ENCODE data around the gene ASAP2. TPM values are rescaled to one million over a fixed set of nuclear protein-coding genes. Genes with fewer than 3 reads are reported as not detected.

Gene ASAP2
- total RNA-seq, 1 experiment from 2014 or later = 14.3 TPM

DNA sequence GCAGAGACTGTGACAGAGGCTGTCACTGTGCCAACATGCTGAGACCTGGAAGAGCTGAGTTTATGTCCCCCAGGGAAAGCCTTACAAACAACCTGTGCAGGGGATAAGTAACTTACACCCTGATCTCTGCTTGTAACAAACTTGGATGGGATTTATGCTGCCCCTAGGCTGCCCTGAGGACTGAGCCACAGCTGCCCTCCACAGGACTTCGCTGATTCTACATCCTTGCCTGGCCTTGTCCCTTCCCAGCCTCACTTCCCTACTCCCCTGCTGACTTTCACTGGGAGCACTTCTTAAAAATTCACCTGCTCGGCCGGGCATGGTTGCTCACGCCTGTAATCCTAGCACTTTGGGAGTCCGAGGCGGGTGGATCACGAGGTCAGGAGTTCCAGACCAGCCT is 45.9 kb upstream of the ASAP2 start (continued):
- TF ChIP-seq FOXK1 (CRISPR knock-in tag; IDR thresholded peaks at IDR 0.05) = no peak
- TF ChIP-seq ZNF317 (CRISPR knock-in tag; IDR thresholded peaks at IDR 0.05; ENCODE audit: borderline replicate concordance, low read depth) = no peak
- no peak for TF ChIP-seq NFYB (CRISPR knock-in tag; conservative IDR thresholded peaks at IDR 0.05; ENCODE audit: low read depth)
- TF ChIP-seq NR2C2 (CRISPR knock-in tag; IDR thresholded peaks at IDR 0.05) = no peak
- TF ChIP-seq ZNF219 (CRISPR knock-in tag; IDR thresholded peaks at IDR 0.05; ENCODE audit: borderline replicate concordance) = no peak
- TF ChIP-seq JUN (CRISPR knock-in tag; IDR thresholded peaks at IDR 0.05) = no peak
- TF ChIP-seq TP53 (CRISPR knock-in tag; IDR thresholded peaks at IDR 0.05) = no peak

- Mint-ChIP-seq H3K27me3 (ENCODE audit: low read depth) (no peaks in the 10 kb centered on the region), H3K4me3 (no peak overlapping the region), H3K27ac (no peak overlapping the region), H3K9me3 (no peaks in the 10 kb centered on the region), H3K4me1 (no peaks in the 10 kb centered on the region), H3K36me3 (no peaks in the 10 kb centered on the region)
- ATAC-seq (no peak), DNase-seq (ENCODE audit: low spot score) (no peak)
- TF ChIP-seq, protein P1, sequence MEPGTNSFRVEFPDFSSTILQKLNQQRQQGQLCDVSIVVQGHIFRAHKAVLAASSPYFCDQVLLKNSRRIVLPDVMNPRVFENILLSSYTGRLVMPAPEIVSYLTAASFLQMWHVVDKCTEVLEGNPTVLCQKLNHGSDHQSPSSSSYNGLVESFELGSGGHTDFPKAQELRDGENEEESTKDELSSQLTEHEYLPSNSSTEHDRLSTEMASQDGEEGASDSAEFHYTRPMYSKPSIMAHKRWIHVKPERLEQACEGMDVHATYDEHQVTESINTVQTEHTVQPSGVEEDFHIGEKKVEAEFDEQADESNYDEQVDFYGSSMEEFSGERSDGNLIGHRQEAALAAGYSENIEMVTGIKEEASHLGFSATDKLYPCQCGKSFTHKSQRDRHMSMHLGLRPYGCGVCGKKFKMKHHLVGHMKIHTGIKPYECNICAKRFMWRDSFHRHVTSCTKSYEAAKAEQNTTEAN (CRISPR knock-in tag; IDR thresholded peaks at IDR 0.05) = no peak
- TF ChIP-seq ETV6 (CRISPR knock-in tag; IDR thresholded peaks at IDR 0.05) (no peak), ZNF232 (CRISPR knock-in tag; IDR thresholded peaks at IDR 0.05) (no peak)
- CTCF ChIA-PET = interaction anchor here (0.6 to 1.9 kb wide), 3 partner anchors 20 to 208 kb away, joined by 3 to 10 read pairs (median 6); no protein-coding TSS in a partner anchor
- POLR2A ChIA-PET = no interaction called here
These were observed 43.8 kb upstream of the ASAP2 start for GRCh38 chr2:9162841-9163240.

GRCh38 chr2:9163306-9164111 is 43.1 kb upstream of the ASAP2 start:
- Mint-ChIP-seq H3K4me3 (no peak overlapping the region), H3K27ac (no peak overlapping the region), H3K9me3 (no peaks in the 10 kb centered on the region), H3K36me3 (no peaks in the 10 kb centered on the region), H3K4me1 (peaks cover 1% of the 10 kb centered on the region; the same call in 1 of the 2 replicates), H3K27me3 (ENCODE audit: low read depth) (no peaks in the 10 kb centered on the region)
- ATAC-seq (no peak), DNase-seq (ENCODE audit: low spot score) (no peak)
- CTCF ChIA-PET = interaction anchor here (1.0 to 1.9 kb wide), 3 partner anchors 21 to 208 kb away, joined by 3 to 10 read pairs (median 6); no protein-coding TSS in a partner anchor
- POLR2A ChIA-PET = interaction anchor here (0.6 kb wide), 1 partner anchor 102 kb away, joined by 5 read pairs; no protein-coding TSS in a partner anchor
- TF ChIP-seq TCF7 (CRISPR knock-in tag; IDR thresholded peaks at IDR 0.05; ENCODE audit: low read depth) (no peak), NR3C1 (CRISPR knock-in tag; conservative IDR thresholded peaks at IDR 0.05; ENCODE audit: low read depth) (no peak), RELA (CRISPR knock-in tag; IDR thresholded peaks at IDR 0.05; ENCODE audit: borderline replicate concordance) (no peak), MLX (CRISPR knock-in tag; IDR thresholded peaks at IDR 0.05) (no peak), HMGA2 (CRISPR knock-in tag; IDR thresholded peaks at IDR 0.05) (no peak), TEAD4 (CRISPR knock-in tag; IDR thresholded peaks at IDR 0.05) (no peak), TEAD1 (CRISPR knock-in tag; IDR thresholded peaks at IDR 0.05) (no peak), GTF2I (CRISPR knock-in tag; conservative IDR thresholded peaks at IDR 0.05) (no peak), AR (CRISPR knock-in tag; IDR thresholded peaks at IDR 0.05) (no peak)
- TF ChIP-seq, protein P2, sequence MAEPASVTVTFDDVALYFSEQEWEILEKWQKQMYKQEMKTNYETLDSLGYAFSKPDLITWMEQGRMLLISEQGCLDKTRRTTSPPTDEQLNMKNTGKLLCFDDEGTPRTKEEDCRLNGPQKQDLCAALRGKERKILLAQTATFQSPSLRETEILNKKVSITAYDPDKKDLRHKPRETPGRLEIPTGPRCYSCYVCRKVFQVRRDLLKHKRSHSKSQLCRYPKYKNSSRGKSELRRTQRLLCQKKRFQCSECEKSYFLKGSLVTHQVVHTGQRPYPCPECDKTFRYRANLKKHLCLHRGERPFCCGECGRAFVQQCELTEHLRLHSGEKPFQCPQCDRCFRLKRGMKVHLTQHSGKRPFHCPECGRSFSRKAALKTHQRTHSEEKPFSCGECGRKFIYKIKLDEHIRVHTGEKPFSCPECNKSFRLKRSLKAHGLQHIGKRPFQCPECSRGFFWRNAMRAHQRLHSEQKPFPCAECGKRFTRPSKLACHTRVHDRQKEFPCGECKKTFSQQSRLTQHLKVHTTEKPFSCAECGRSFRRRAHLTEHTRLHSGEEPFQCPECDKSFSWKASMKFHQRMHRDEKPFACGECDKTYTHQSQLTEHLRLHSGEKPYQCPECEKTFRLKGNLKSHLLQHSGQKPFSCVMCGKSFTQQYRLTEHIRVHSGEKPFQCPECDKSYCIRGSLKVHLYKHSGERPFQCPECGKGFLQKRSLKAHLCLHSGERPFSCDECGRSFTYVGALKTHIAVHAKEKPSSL (CRISPR knock-in tag; conservative IDR thresholded peaks at IDR 0.05) = no peak
- TF ChIP-seq, protein P1 (CRISPR knock-in tag; IDR thresholded peaks at IDR 0.05) = no peak
- TF ChIP-seq, protein P3, sequence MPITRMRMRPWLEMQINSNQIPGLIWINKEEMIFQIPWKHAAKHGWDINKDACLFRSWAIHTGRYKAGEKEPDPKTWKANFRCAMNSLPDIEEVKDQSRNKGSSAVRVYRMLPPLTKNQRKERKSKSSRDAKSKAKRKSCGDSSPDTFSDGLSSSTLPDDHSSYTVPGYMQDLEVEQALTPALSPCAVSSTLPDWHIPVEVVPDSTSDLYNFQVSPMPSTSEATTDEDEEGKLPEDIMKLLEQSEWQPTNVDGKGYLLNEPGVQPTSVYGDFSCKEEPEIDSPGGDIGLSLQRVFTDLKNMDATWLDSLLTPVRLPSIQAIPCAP (CRISPR knock-in tag; IDR thresholded peaks at IDR 0.05) = no peak

Measured in WTC11 (cell line).